HG03457 (cell line): ENCODE measurements around the gene UNC79.
A peak's percentile ranks its signal among the peaks of the same experiment; 100 is the strongest.

Experiments
- ATAC-seq: cut with Tn5 transposase; IDR thresholded peaks from one replicate; pipeline ENCODE4 v1.9.1; 2021; ENCODE audit warnings: moderate number of reproducible peaks; ENCODE audit not compliant: unreplicated experiment

Gene UNC79

DNA sequence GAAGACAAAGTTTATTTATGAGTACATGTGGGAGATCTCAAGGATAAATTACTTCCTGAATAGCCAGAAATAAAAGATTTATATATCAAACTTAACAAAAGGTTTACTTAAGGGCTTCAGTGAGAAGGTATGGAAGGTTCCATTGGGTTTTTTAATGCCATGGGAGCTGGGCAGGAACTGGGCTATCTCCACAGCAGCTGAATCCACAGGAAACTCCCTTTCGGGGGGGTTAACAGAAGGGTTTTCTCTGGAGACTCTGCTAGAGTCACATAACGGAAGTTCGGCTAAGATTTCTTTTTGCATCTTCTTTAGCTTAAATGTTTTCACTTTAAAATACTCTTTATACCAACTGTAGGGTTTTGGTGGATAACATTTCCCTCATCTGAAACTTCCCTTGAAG is 113.5 kb downstream of the UNC79 start:
- no peak for ATAC-seq

DNA sequence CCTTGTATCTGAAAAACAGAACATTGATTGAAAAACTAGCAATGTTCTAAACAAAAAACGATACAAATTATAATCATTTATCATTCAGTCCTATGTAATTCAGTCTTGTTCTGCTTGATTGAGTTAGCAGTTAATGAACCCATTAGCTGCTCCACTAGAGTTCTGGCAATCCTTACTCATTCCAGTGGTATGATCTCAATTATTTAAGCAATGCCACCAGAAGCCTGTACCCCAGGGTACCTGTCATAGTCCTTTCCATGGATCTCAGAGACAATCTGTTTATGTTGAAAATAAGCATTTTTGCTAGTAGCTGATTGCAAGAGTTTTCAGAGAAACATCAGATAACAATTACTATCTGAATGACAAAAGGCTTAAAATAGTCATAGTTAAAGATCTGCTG is 115.9 kb downstream of the UNC79 start:
- ATAC-seq = no peak

DNA sequence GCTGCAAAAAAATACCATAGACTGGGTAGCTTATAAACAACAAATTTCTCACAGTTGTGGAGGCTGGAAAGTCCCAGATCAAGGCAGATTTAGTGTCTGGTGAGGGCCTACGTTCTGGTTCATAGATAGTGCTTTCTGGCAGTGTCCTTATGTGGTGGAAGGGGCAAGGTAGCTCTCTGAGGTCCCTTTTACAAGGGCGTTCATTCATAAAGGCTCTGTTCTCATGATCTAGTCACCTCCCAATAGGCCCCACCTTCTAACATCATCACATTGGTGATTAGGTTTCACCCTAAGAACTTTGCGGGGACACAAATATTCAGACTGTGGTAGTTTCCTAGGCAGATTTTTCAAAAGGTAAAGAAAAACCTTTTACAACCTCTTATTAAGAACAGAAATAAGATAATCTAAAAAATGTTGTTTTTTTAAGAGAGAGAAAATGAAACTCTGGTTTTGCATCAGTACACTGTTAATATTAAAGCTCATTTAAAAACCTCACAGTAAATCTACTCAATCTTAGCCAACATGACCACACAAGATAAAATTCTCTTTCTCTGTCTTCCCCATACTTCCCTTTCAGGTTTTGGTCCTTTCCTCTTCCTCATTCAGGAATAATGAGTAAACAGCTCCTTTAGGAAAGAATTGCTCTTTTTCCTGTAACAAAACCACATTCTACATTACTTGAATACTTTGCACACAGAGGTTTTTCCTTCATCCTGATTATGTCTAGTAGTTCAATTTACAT is 117.5 kb downstream of the UNC79 start:
- peak; percentile 75 for ATAC-seq

DNA sequence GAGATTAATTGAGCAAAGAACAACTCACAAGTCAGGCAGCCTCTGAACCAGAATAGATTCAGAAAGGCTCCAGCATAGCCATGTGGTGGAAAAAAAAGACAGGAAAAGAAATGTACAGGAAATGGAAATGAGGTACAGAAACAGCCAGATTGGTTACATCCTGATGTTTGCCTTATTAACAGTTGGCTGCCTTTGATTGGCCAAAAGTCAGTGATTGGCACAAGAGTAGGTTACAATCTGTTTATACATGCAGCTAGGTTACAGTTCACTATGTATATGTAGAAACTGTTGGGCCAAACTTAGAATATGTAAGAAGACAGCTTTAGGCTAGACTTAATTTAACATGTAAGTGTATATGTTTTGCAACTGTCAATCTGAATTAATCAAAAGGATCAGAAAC is 118.9 kb downstream of the UNC79 start:
- ATAC-seq = no peak

DNA sequence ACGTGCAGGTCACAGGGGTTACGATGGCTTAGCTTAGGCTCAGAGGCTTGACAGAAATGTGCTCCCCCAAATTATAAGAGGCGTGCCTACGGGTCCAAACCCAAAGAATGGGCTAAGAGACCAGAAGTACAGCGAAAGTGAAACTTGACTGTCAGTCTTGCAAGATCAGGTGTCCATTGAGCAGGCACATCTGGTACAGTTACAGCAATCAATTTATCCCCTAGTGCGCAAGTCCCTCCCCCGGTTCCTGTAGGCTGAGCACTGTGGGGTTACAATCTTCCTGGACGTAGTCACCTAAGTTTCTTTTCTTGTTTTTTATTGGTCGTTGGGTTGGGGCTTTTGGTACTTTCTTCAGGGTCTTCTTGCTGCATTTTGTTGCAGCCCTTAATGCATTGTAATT is 134.2 kb downstream of the UNC79 start:
- no peak for ATAC-seq

DNA sequence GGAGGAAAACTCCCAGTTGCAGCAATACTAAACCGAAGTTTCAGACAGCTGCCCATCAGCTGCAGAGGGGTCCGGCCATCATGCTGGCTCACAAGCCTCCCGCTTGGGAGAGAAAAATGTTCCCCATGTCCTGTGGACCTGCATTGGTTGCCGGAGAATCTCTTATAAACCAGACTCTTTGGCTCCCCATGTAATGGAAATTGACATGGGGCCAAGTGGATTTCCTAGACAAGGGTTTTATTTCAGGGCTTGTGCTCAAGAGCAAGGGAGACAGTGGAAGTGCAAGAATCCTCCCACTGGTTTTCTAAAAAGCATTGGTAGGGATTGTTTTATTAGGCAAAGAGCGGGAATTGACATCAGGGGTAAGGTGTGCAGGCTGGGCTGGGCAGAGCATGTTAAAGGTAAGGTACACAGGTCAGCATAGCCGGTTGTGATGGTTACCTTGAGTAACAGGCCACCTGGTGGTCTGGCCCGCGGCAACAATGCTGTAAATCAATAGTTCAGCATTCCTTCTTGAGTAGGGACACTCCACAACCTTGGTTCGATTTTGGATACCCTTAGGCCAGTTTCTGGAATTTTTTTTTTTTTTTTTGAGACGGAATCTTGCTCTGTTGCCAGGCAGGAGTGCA is 135.4 kb downstream of the UNC79 start:
- ATAC-seq = no peak

DNA sequence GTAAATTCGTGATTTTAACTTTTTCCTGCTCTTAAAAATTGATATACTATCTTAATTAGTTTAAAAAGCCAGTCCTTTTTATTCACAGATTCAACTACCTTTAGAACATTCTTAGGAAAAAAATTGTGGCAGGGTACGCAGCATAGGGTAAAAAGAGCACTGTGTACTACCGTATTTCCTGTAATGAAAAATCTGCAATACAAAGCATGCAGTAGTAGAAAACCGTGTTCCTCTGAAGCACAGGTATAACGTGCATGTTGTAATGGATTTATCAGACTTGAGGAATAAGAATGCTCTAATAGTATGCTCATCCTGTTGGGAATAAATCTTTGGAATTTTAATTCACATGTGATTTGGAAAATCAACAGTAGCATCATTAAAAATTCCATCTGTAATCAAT is 140.5 kb downstream of the UNC79 start:
- no peak for ATAC-seq

DNA sequence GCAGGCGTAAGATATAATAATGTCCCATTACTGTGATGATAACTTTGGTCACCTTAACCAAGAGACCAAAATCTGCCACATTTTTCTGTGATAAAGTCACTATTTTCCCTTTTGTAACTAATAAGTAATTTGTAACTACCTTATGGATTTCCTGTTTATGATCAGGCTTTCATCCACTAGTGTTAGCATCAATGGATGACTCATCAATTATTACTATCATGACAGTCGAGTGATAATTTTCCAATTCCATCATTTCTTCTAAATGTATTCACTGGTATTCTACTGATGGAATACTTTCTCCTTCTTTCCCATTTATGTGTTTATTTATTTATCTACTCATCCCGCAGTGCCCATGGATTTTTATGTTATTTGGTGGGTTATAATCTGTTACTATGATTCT is 148.4 kb downstream of the UNC79 start:
- ATAC-seq = no peak

DNA sequence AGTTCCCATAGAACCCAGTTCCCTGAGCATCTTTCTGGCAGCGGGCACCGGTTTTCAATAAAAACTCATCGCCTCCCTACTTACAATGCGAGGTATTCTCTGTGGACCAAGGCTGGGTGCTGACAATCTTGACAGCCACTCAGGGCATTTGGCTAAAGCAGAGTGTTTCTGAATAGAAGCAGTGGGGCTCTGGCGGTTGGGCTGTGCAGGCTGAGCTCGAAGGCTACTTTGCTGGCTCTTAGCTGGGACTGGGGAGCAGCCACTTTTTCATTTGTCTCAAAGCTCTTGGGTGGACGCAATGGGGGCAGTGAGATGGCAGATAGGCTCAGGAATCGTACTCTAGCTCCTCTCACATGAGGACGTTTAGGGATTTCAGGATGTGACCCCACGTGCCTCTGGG is 151.8 kb downstream of the UNC79 start:
- no peak for ATAC-seq

DNA sequence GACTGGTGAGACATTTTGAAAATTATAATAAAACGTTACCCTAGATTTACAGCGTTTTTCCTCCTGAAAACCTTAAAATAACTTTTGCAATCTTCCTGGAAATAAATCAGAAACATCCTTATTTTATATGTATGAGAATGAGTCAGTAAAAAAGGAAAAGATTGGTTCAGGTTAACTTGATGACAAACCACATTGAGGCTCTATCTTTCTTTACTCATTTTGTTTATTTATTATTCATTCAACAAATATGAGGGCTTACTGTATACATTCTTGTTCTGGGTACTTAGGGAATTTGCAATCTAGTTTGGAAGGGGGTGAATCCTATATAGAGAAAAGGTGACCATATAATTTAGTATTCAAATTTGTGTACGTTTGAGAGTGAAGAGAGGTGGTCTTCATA is 156.6 kb downstream of the UNC79 start:
- ATAC-seq = no peak

DNA sequence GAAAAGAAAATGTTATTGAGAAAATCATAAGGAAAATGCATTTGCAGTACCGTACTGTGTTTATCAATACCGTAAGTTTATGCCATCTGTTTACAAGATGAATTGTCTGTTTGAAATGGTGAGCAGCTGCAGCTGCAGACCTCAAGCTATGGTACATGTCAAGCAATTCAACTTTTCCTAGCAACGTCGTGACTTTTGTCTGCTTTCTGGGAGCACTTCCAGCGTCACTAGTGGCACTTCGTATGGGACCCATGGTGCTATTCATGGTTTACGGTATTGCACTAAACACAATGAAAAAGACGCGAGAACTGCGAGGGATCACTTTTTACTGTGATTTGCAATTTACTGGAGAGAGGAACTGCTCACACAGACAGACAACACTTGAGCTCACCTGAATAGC is 160.8 kb downstream of the UNC79 start:
- no peak for ATAC-seq

DNA sequence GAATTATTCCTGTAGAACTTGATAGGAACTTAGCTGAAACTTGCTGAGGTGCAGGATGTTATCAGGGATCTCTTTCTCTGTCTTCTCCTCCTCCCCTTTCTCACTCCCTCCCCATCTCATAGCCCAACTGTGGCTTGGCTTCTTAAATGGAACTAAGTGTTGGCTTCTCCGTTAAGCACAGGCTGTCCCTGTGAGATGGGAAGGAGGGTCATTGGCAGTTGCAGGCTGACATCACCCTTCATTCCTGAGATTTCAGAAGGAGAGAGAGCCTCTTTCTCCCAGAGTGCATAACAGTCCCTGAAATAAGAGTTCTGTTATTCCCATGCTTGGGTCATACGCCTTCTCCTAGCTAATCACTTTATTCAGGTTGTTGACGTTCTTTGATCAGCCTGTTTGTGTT is 162.0 kb downstream of the UNC79 start:
- no peak for ATAC-seq

DNA sequence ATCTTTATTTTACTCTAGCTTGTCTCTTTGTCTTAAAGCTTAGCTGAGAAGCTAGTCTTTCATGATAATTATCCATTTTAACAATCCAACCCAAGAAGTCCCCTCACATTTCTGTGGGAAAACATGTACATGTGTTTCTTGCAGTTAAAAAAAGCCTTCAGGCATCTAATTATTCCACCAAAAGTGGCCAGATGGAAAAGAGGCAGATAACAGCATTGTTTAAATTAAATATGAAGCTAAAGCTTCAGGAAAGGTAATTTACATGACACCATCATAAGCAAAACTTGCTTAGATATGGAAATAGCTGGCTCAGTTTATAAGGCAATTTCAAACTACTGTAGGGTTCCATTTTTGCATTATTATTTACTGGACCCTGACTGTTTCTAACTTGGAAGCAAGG is 175.4 kb downstream of the UNC79 start:
- no peak for ATAC-seq

DNA sequence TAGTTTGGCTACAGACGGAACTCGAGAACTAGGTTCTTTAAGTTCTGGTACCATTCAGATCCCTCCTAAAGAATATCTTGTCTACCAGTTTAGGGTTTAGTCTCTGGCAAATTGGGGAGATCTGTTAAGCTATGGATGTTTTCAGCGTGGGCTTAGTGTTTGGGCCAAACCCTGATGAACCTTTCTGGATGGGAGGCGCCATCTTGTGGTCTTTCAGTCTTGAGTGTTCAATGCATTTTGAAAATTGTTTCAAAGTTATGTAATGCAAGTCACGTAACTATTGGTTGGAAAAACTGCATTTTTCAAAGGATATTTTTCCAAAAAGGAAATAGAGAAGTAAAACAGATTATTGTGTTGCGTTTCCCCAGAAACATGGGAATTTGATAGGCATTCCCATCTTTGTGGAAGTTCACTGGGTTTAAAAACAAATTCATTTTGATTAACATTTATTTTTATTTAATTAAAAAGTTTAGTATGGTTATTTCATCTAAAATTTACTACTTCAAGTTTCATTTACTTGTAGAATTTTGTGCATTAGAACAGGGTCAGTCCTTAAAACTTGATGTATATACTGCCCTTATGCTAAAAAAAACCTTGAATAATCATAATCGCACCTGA is 188.5 kb downstream of the UNC79 start:
- no peak for ATAC-seq

DNA sequence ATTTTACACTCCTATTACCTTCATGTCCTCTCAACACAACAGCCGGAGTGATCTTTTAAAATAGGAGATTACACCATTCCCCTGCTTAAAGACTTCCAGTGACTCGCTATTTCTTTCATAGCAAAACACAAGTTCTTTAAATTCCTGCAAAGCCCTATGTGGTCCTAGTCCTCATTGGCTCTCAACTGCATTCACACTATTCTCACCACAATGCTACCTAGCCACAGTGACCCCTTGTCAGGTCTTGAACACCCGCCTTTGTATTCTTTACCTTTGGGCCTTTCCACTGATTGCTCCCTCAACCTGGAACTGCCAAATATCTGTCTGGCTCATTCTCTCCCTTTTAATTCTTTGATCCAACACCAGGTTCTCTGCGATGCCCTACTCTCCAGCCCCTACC is 197.3 kb downstream of the UNC79 start:
- no peak for ATAC-seq

DNA sequence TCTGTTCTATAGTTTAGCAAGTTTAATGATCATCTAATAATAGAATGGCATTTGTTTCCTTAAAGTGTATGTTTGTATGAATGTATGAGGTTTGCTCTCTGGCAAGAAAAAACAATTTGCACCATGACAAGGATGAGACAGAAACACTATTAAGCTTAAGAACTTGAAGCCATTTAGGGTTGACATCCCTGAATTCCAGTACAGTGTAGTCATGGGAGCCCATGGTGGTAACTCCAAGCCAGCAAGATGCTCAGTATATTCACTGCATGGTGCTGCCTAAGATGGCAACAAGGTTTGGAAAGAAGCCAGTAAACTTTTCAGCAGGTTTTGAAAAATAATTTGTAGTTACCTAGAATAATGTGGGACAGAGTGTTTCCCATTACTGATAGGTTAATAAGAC is 198.9 kb downstream of the UNC79 start:
- no peak for ATAC-seq

DNA sequence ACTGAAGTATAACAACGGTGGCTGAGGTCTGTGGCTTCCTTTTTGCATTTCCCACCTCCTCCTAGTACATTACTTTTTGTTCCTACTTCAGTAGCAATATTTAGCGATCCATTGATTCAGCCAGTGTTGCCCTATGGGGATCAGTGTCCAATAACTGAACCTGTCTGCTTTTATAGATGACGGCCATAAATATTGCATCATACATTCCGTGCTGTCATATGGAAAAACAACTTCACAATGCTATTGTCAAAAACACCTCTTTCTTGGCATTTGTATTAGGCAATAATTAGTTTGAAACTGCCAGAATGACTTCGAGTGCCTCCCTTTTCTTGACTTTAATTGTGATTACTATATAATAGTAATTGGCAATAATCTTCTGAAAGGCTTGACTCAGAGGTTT is 208.1 kb downstream of the UNC79 start:
- no peak for ATAC-seq

DNA sequence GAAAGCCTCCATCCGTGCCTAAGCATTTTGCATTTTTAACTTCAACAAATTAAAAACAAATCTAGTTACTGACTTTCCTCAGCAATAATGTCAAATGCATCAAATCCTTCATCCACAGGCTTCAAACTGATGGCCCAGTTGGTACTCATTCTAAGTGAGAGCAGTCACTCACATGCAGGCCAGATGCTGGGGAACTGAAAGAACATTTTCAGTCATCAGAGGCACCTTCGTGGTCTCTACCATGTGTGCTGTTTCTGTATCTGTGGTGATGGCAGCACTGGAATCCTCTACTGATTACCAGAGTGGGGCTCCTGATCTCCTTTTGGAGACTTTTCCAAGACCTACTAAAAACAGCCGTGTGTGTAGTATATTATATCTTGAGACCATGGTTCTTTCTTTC is 212.4 kb downstream of the UNC79 start:
- ATAC-seq = no peak

DNA sequence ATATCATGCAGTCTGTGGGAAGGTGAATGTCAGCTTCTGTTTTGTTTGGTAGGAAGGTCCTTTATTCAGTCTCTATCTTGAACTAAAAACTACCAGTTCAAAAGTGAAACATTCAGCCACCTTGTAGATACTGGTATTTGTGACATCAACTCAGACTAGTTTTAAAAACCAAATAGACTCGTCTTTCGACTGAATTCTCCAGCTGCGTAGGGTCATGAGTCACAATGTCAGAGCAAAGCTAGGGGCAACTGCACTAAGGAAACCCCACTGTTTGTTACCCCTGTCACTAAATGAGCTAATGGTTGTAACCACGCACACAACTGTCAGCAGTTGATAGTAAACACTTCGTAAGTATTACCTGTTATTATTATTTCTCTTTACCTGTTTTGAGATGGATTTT is 212.9 kb downstream of the UNC79 start:
- no peak for ATAC-seq

DNA sequence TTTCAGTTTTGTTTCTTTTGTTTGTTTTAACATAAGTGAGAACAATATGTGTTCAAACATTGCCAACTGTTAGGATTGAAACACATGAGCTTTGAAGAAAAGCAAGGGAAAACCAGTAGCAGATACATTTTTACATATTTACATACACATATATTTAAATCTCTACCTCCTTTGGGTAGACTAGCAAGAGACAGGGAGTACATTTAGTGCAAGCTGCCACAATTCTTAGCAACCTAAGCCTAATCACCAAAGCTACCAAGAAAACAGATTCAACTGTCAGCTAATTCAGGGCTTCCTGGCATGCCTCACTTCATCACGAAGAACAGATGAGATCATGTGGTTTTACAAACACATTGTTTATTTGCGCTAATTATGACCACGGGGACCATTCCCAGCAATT is 214.5 kb downstream of the UNC79 start:
- no peak for ATAC-seq

DNA sequence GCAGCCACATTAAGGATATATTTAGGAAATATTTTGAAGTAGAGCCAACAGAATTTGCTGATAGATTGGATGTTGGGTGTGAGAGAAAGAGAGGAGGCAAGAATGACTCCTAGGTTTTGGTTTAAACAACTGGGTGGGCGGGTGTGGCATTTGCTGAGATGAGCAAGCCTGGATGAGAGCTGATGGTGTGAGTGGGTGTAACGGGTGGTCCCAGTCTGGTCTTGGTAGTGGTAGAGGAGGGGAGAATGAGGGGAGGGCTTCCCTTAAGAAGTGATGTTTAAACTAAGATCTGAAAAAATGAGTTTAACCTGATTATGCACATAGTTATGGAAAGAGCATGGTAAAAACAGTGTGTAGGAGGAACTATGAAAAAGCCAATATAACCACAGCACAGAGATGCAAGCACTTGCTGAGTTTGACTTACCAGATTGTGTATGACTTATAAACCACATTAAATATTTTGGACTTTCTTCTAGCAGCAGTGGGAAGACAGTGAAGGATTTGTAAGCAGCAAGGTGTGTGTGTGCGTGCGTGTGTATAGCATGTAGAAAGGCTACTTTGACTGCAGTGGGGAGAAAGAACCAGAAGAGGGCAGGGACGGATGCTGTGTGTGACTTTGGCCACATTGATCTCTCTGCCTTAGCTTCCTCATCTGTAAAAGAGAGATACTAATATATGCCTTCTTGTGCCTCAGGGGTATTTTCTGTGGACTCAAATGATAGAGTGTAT is 217.9 kb downstream of the UNC79 start:
- ATAC-seq = no peak

DNA sequence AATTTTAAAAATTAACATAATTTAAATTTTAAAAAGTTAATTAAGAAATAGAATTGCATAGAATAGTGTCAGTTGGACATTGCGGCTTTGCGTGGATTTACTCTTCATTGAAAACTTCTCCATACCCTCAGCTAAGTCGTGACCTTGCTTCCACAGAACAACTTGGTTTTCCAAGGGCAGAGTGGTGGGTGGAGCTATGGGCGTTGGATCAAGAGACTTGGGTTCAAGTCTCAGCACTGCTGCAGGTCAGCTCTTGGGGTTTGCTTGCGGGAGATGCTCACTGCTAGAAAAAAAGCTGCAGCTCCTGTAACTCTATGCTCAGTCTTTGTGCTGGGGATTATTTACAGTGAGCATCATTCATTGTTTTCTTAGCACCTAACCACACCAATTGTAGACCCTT is 223.9 kb downstream of the UNC79 start:
- ATAC-seq = no peak
